SK-N-SH (cell line): ENCODE results near the gene CCNL1.

Source experiments
- CTCF ChIP-seq: fragments of 200-600 bp; sonication (generic); IDR thresholded peaks from 2 replicates; pipeline ENCODE4 v1.6.1; 2017; ENCODE audit warnings: antibody characterized with exemption, mild to moderate bottlenecking, moderate library complexity
- EP300 ChIP-seq, 2 experiments: IDR thresholded peaks; 2 replicates each; pipeline versions ENCODE4 v1.4.0 to v1.6.1; 2012; ENCODE audit warnings: borderline replicate concordance in 1 of 2, low read depth in 1 of 2, low read length in 1 of 2
- EZH2phosphoT487 ChIP-seq: fragments of 200-600 bp; sonication (generic); IDR thresholded peaks from 2 replicates; pipeline ENCODE4 v1.6.1; 2017; ENCODE audit warnings: low read depth, mixed run types, mild to moderate bottlenecking, antibody characterized with exemption, moderate library complexity, borderline replicate concordance
- FOXJ3 ChIP-seq: sonication (generic); formaldehyde crosslinking; IDR thresholded peaks from 2 replicates; pipeline ENCODE4 v1.5.1; 2020; ENCODE audit warnings: mild to moderate bottlenecking, missing genetic modification reagents
- JUND ChIP-seq: IDR thresholded peaks from 2 replicates; pipeline ENCODE4 v1.4.0; 2012
- MAX ChIP-seq: IDR thresholded peaks from 2 replicates; pipeline ENCODE4 v1.4.0; 2012; ENCODE audit warnings: low read depth
- MXI1 ChIP-seq: IDR thresholded peaks from 2 replicates; pipeline ENCODE4 v1.6.1; 2012; ENCODE audit warnings: mild to moderate bottlenecking, low read depth, low read length, improper control_type of control experiment
- RAD21 ChIP-seq: IDR thresholded peaks from 2 replicates; pipeline ENCODE4 v1.6.1; 2012; ENCODE audit warnings: mild to moderate bottlenecking, low read length
- REST ChIP-seq: IDR thresholded peaks from 2 replicates; pipeline ENCODE4 v1.6.1; 2012; ENCODE audit warnings: mild to moderate bottlenecking, low read depth, low read length, moderate library complexity
- RFX5 ChIP-seq: IDR thresholded peaks from 2 replicates; pipeline ENCODE4 v1.6.1; 2012; ENCODE audit warnings: mild to moderate bottlenecking, improper control_type of control experiment, low read length
- SIN3A ChIP-seq: IDR thresholded peaks from 2 replicates; pipeline ENCODE4 v1.6.1; 2012; ENCODE audit warnings: low read depth, mild to moderate bottlenecking, low read length, moderate library complexity, borderline replicate concordance
- USF2 ChIP-seq: fragments of 150-350 bp; IDR thresholded peaks from 2 replicates; pipeline ENCODE4 v1.6.1; 2017; ENCODE audit warnings: antibody characterized with exemption, low read length, low read depth, borderline replicate concordance
- YY1 ChIP-seq: IDR thresholded peaks from 2 replicates; pipeline ENCODE4 v1.4.0; 2012; ENCODE audit warnings: low read depth, mild to moderate bottlenecking

- TF ChIP-seq CTCF (no peak), MAX (no peak), RAD21 (no peak), YY1 (no peak), RFX5 (no peak), EZH2phosphoT487 (no peak), JUND (0 out of 2 replicates have a peak, but pooled peaks have one; percentile 6), USF2 (no peak), SIN3A (no peak), REST (no peak), MXI1 (no peak), EP300 (IDR thresholded peaks at IDR 0.05; ENCODE audit: borderline replicate concordance in 1 of 2, low read depth in 1 of 2, low read length in 1 of 2) (no peak), FOXJ3 (CRISPR knock-in tag) (no peak)
Observed at GRCh38 chr3:157145606-157146322, 14.2 kb downstream of the CCNL1 start.
